Psoas muscle (tissue), 8 donors: ENCODE results near the gene BICC1. TPM values are rescaled to one million over a fixed set of nuclear protein-coding genes. Genes with fewer than 3 reads are reported as not detected.

Experiments used
- ATAC-seq, 4 donors: fragments of 200-7000 bp; cut with Tn5 transposase; one replicate each; pipeline ENCODE4 v1.9.1; 2020; ENCODE audit warnings: moderate library complexity in 3 of 4, mild to moderate bottlenecking in 2 of 4
- DNase-seq, 2 donors: peaks; one replicate each; pipeline ENCODE4 v3.0.0-alpha.2; 2020
- H3K27ac ChIP-seq: fragments of 200-600 bp; one replicate; pipeline ENCODE4 v1.8.0; 2022
- H3K27me3 ChIP-seq, 3 donors: fragments of 200-600 bp in 1 of 3; one replicate each; pipeline versions ENCODE4 v1.6.1 to v1.8.0; 2013 to 2022; ENCODE audit warnings: low read length in 2 of 3, mild to moderate bottlenecking in 2 of 3, moderate library complexity in 1 of 3; ENCODE audit not compliant: insufficient read depth in 3 of 3
- H3K36me3 ChIP-seq, 2 donors: fragments of 200-600 bp in 1 of 2; one replicate each; pipeline versions ENCODE4 v1.6.1 to v1.8.0; 2013 to 2022; ENCODE audit warnings: low read depth in 1 of 2, mild to moderate bottlenecking in 1 of 2, moderate library complexity in 1 of 2; ENCODE audit not compliant: insufficient read depth in 1 of 2
- H3K4me1 ChIP-seq: fragments of 200-600 bp; one replicate; pipeline ENCODE4 v1.8.0; 2022
- H3K4me3 ChIP-seq: fragments of 200-600 bp; one replicate; pipeline ENCODE4 v1.8.0; 2022; ENCODE audit warnings: mild to moderate bottlenecking
- H3K9me3 ChIP-seq: fragments of 200-600 bp; one replicate; pipeline ENCODE4 v1.8.0; 2022
- CTCF ChIP-seq: fragments of 200-600 bp; IDR thresholded peaks from one replicate; pipeline ENCODE4 v1.8.0; 2022; ENCODE audit warnings: antibody characterized with exemption
- WGBS, 3 donors: extraction: QIAGEN DNeasy Blood & Tissue Kit; methylation state at CpG; one replicate each; pipeline versions ENCODE4 v1.1.6 to v1.1.7; 2013; 5-methylcytosine and 5-hydroxymethylcytosine counted together
- intact Hi-C, 2 donors: fragments of 100-400 bp; cut with DNase I; formaldehyde crosslinking; loops; one replicate each; pipeline versions ENCODE4 v1.11.0 to v1.14.2; 2022
- polyA plus RNA-seq, 3 donors: library from polyadenylated mRNA; stranded (reverse); fragments of 200-250 nt; gene quantifications; one replicate each; pipeline ENCODE4 v1.2.3, GENCODE V29; 2013
- total RNA-seq, 4 donors: library from RNA; stranded (reverse); fragmentation: NEBNext Ultra II Directional in 2 of 4; extraction: Animal tissue kit (Norgen Biotek cat#: 25700) in 2 of 4; gene quantifications; one replicate each; pipeline versions ENCODE4 v1.2.1 to v1.2.4, GENCODE V29; 2021 to 2023
- donor health status: healthy with polysubstance abuse.
- donor health status: DM: no; HTN: no; CAD: no; lungs with moderate emphysema.
- donor health status: Bipolar disorder and iron deficiency.
- donor health status: healthy.
- donor health status: DM: yes; HTN: yes; CAD: no.
- donor health status: DM: no; HTN: no; CAD: no.
- donor health status: DM: no; HTN: no; CAD: no.
- donor health status: DM: yes; HTN: yes; CAD: no.

BICC1 gene
- total and polyA plus RNA-seq, 7 donors = 4.7 to 13.2 (median 6.9) TPM

GRCh38 chr10:58488921-58489320, 23.8 kb upstream of the BICC1 start:
- Histone ChIP-seq H3K4me3 (no peak overlapping the region), H3K9me3 (no peaks in the 10 kb centered on the region), H3K27me3 (no peaks in the 10 kb centered on the region), H3K27ac (no peak overlapping the region), H3K36me3 (no peaks in the 10 kb centered on the region), H3K4me1 (no peaks in the 10 kb centered on the region)
- no peak for TF ChIP-seq CTCF
- no peak for DNase-seq
- intact Hi-C loops = no loop called here
- ATAC-seq = no peak
- WGBS, 3 donors = 77 to 82% (median 78%) methylated on average over 2 of the region's 2 CpGs

- 93 to 95% (median 93%) methylated on average over 1 of the region's 1 CpG for WGBS, 3 donors
- H3K4me3 ChIP-seq = no peak overlapping the region
- TF ChIP-seq CTCF = no peak
- H3K4me1 ChIP-seq = no peaks in the 10 kb centered on the region
- intact Hi-C loops = no loop called here
- ATAC-seq (no peak), DNase-seq (no peak)
- no peaks in the 10 kb centered on the region for H3K9me3 ChIP-seq
- no peaks in the 10 kb centered on the region for H3K27me3 ChIP-seq
- H3K27ac ChIP-seq = no peak overlapping the region
- no peaks in the 10 kb centered on the region for H3K36me3 ChIP-seq
These were observed 9.7 kb upstream of the BICC1 start for GRCh38 chr10:58502956-58503355.

GRCh38 chr10:58508316-58508715, 4.4 kb upstream of the BICC1 start:
- Histone ChIP-seq H3K36me3 (no peaks in the 10 kb centered on the region), H3K9me3 (no peaks in the 10 kb centered on the region), H3K4me1 (no peaks in the 10 kb centered on the region), H3K27me3 (peaks cover 0 to 10% (median 0%) of the 10 kb centered on the region in 3 donors), H3K4me3 (no peak overlapping the region), H3K27ac (no peak overlapping the region)
- WGBS, 3 donors = 62 to 82% (median 65%) methylated on average over 2 of the region's 2 CpGs
- TF ChIP-seq CTCF = no peak
- intact Hi-C loops = no loop called here
- ATAC-seq = no peak
- DNase-seq = no peak

GRCh38 chr10:58511765-58512490, 744 bp upstream of the BICC1 start:
- no peaks in the 10 kb centered on the region for H3K9me3 ChIP-seq
- no peak for TF ChIP-seq CTCF
- peaks cover 0 to 10% (median 3%) of the 10 kb centered on the region in 3 donors for H3K27me3 ChIP-seq
- peak overlapping the region; percentile 80 for H3K4me3 ChIP-seq
- 6 to 22% (median 8%) methylated on average over 25 to 26 of the region's 26 CpGs for WGBS, 3 donors
- DNase-seq (peak; percentile 28 to 54), ATAC-seq (peak in 2 of 4 donors; percentile 1 to 2)
- intact Hi-C loops = loop anchor here in 1 of 2 donors (10.0 kb wide), 1 partner anchor 97 kb away; no protein-coding TSS in a partner anchor
- peak overlapping the region; percentile 41 for H3K27ac ChIP-seq
- H3K36me3 ChIP-seq = no peaks in the 10 kb centered on the region
- no peaks in the 10 kb centered on the region for H3K4me1 ChIP-seq
